Hematopoietic multipotent progenitor cell treated with erythropoietin and hydrocortisone succinate and interleukin-3 and kit ligand, for 8 days (in vitro differentiated cells): ENCODE results near the gene NECTIN1.
"Not testable (repeated sequence)": the region's sequence is repeated elsewhere in the genome, so short reads cannot be mapped to it uniquely, and the experiment has no call there.

Experiments
- DNase-seq: peaks from one replicate; pipeline ENCODE4 v3.0.0-alpha.2; 2015

The NECTIN1 gene

GRCh38 chr11:119614222-119615002 lies 114.6 kb downstream of the NECTIN1 start:
- no peak for DNase-seq

GRCh38 chr11:119612814-119613213 lies 116.2 kb downstream of the NECTIN1 start:
- DNase-seq: no peak

GRCh38 chr11:119610836-119611426 lies 118.1 kb downstream of the NECTIN1 start:
- no peak for DNase-seq

GRCh38 chr11:119608781-119609180 lies 120.2 kb downstream of the NECTIN1 start:
- DNase-seq: no peak

GRCh38 chr11:119608201-119608600 lies 120.8 kb downstream of the NECTIN1 start:
- DNase-seq: no peak

- DNase-seq: no peak
These were observed 121.3 kb downstream of the NECTIN1 start for GRCh38 chr11:119607726-119608125.

GRCh38 chr11:119605137-119605665 lies 123.8 kb downstream of the NECTIN1 start:
- no peak for DNase-seq

GRCh38 chr11:119602745-119603373 lies 126.1 kb downstream of the NECTIN1 start:
- no peak for DNase-seq

GRCh38 chr11:119599864-119600541 lies 129.0 kb downstream of the NECTIN1 start:
- no peak for DNase-seq

GRCh38 chr11:119595941-119596340 lies 133.1 kb downstream of the NECTIN1 start:
- not testable (repeated sequence) for DNase-seq

GRCh38 chr11:119594639-119595249 lies 134.3 kb downstream of the NECTIN1 start:
- DNase-seq: peak; percentile 45

GRCh38 chr11:119593346-119593745 lies 135.7 kb downstream of the NECTIN1 start:
- no peak for DNase-seq

- DNase-seq: no peak
These were observed 136.4 kb downstream of the NECTIN1 start for GRCh38 chr11:119592642-119593041.

- DNase-seq: no peak
These were observed 137.1 kb downstream of the NECTIN1 start for GRCh38 chr11:119591836-119592310.

GRCh38 chr11:119590651-119591351 lies 138.2 kb downstream of the NECTIN1 start:
- DNase-seq: no peak

GRCh38 chr11:119589001-119589400 lies 140.0 kb downstream of the NECTIN1 start:
- no peak for DNase-seq
